CD14-positive monocyte (primary cell): ENCODE results near the gene DLGAP1. TPM values are rescaled to one million over a fixed set of nuclear protein-coding genes. Genes with fewer than 3 reads are reported as not detected.
"Not testable (repeated sequence)": the region's sequence is repeated elsewhere in the genome, so short reads cannot be mapped to it uniquely, and the experiment has no call there.

ENCODE experiments used
- DNase-seq, 3 donors: peaks; one replicate each; pipeline ENCODE4 v3.0.0-alpha.2; 2011 to 2022
- H2AFZ ChIP-seq: 2 replicates; pipeline ENCODE4 v1.6.0; 2012; ENCODE audit warnings: mild to moderate bottlenecking, low read depth, low read length, inconsistent platforms; ENCODE audit not compliant: insufficient read depth, poor library complexity, severe bottlenecking
- H3K27ac ChIP-seq, 2 donors: 1 replicate in 1 of 2; 2 replicates in 1 of 2; pipeline ENCODE4 v1.5.1; 2012 to 2013; ENCODE audit warnings: low read length in 2 of 2, control low read depth in 1 of 2, inconsistent platforms in 1 of 2, low read depth in 1 of 2, mild to moderate bottlenecking in 1 of 2
- H3K27me3 ChIP-seq, 2 donors: one replicate each; pipeline versions ENCODE4 v1.6.0 to v1.6.1; 2011 to 2013; ENCODE audit warnings: low read length in 2 of 2; ENCODE audit not compliant: control insufficient read depth in 2 of 2, insufficient read depth in 2 of 2
- H3K36me3 ChIP-seq, 2 donors: replicated peaks in 1 of 2; 1 replicate in 1 of 2; 2 replicates in 1 of 2; pipeline versions ENCODE4 v1.5.1 to v1.6.1; 2012 to 2013; ENCODE audit warnings: low read length in 2 of 2, control low read depth in 1 of 2, inconsistent platforms in 1 of 2, mild to moderate bottlenecking in 1 of 2; ENCODE audit not compliant: insufficient read depth in 2 of 2, control insufficient read depth in 1 of 2
- H3K4me1 ChIP-seq, 2 donors: 1 replicate in 1 of 2; 2 replicates in 1 of 2; pipeline versions ENCODE4 v1.5.1 to v1.6.1; 2012 to 2013; ENCODE audit warnings: low read length in 2 of 2, control low read depth in 1 of 2, inconsistent platforms in 1 of 2, mild to moderate bottlenecking in 1 of 2, moderate library complexity in 1 of 2; ENCODE audit not compliant: insufficient read depth in 2 of 2, control insufficient read depth in 1 of 2
- H3K4me2 ChIP-seq: replicated peaks from 2 replicates; pipeline ENCODE3; 2012; ENCODE audit warnings: low read length, moderate library complexity, mild to moderate bottlenecking; ENCODE audit not compliant: poor library complexity, severe bottlenecking; ENCODE audit errors: extremely low read depth
- H3K4me3 ChIP-seq, 3 experiments: fragments of 200-600 bp in 1 of 3; sonication (generic) in 1 of 3; replicated peaks in 1 of 3; 1 replicate in 2 of 3; 2 replicates in 1 of 3; pipeline ENCODE4 v1.5.1; 2011 to 2013; ENCODE audit warnings: low read length in 3 of 3, mild to moderate bottlenecking in 3 of 3, control low read depth in 2 of 3, low read depth in 2 of 3, inconsistent platforms in 1 of 3, moderate library complexity in 1 of 3
- H3K79me2 ChIP-seq: 2 replicates; pipeline ENCODE4 v1.6.0; 2012; ENCODE audit warnings: mild to moderate bottlenecking, control low read depth, inconsistent platforms, low read length, moderate library complexity; ENCODE audit not compliant: insufficient read depth
- H3K9ac ChIP-seq: 2 replicates; pipeline ENCODE4 v1.6.0; 2017; ENCODE audit warnings: low read length, mild to moderate bottlenecking; ENCODE audit not compliant: insufficient read depth, poor library complexity, severe bottlenecking
- H3K9me3 ChIP-seq, 2 donors: replicated peaks in 1 of 2; 1 replicate in 1 of 2; 2 replicates in 1 of 2; pipeline versions ENCODE4 v1.5.1 to v1.6.1; 2012 to 2013; ENCODE audit warnings: low read length in 2 of 2, control low read depth in 1 of 2; ENCODE audit not compliant: control insufficient read depth in 1 of 2, insufficient read depth in 1 of 2
- H4K20me1 ChIP-seq: 2 replicates; pipeline ENCODE4 v1.6.0; 2012; ENCODE audit warnings: mild to moderate bottlenecking, low read length, control low read depth, moderate library complexity; ENCODE audit not compliant: insufficient read depth
- H3K27ac Mint-ChIP-seq, 7 donors: one replicate each; pipeline ENCODE4 v1.8.0; 2020; ENCODE audit warnings: mild to moderate bottlenecking in 7 of 7, mixed read lengths in 7 of 7, moderate library complexity in 6 of 7, inconsistent platforms in 2 of 7
- H3K27me3 Mint-ChIP-seq, 3 donors: one replicate each; pipeline ENCODE4 v1.8.0; 2021 to 2022; ENCODE audit warnings: low read depth in 3 of 3, mild to moderate bottlenecking in 3 of 3, mixed read lengths in 3 of 3, moderate library complexity in 3 of 3, inconsistent platforms in 1 of 3
- H3K36me3 Mint-ChIP-seq, 2 donors: one replicate each; pipeline ENCODE4 v1.8.0; 2020; ENCODE audit warnings: mixed read lengths in 2 of 2, inconsistent platforms in 1 of 2, mild to moderate bottlenecking in 1 of 2
- H3K4me1 Mint-ChIP-seq: one replicate; pipeline ENCODE4 v1.8.0; 2020; ENCODE audit warnings: mild to moderate bottlenecking, mixed read lengths
- H3K4me3 Mint-ChIP-seq, 2 donors: one replicate each; pipeline ENCODE4 v1.8.0; 2020; ENCODE audit warnings: mild to moderate bottlenecking in 2 of 2, mixed read lengths in 2 of 2, moderate library complexity in 1 of 2
- H3K9me3 Mint-ChIP-seq, 7 donors: one replicate each; pipeline ENCODE4 v1.8.0; 2020 to 2022; ENCODE audit warnings: mixed read lengths in 7 of 7, mild to moderate bottlenecking in 6 of 7, moderate library complexity in 6 of 7, inconsistent platforms in 2 of 7
- WGBS: methylation state at CpG from one replicate; pipeline ENCODE4 v1.1.5; 2013; ENCODE audit warnings: missing lambda C conversion rate; ENCODE audit not compliant: insufficient coverage; 5-methylcytosine and 5-hydroxymethylcytosine counted together
- intact Hi-C, 2 donors: fragments of 100-400 bp; cut with micrococcal nuclease; formaldehyde crosslinking; loops; one replicate each; pipeline versions ENCODE4 v1.15.0 to v1.15.1; 2023
- polyA plus RNA-seq, 3 donors: library from polyadenylated mRNA; depleted of rRNA in 1 of 3; unstranded in 2 of 3; stranded (reverse) in 1 of 3; fragments of 300-500 nt in 2 of 3; fragments of >200 nt in 1 of 3; fragmentation: Illumina TruSeq in 2 of 3; gene quantifications; 1 replicate in 2 of 3; 2 replicates in 1 of 3; pipeline ENCODE4 v1.2.3, GENCODE V29; 2012 to 2021
- TF ChIP-seq, protein P1 (sequence below): fragments of 200-600 bp; IDR thresholded peaks from one replicate; pipeline ENCODE4 v1.8.0; 2022; ENCODE audit warnings: antibody characterized with exemption, mild to moderate bottlenecking

DLGAP1 gene
- polyA plus RNA-seq, 3 donors, result 0.09 to 0.42 TPM; not detected in 1

DNA sequence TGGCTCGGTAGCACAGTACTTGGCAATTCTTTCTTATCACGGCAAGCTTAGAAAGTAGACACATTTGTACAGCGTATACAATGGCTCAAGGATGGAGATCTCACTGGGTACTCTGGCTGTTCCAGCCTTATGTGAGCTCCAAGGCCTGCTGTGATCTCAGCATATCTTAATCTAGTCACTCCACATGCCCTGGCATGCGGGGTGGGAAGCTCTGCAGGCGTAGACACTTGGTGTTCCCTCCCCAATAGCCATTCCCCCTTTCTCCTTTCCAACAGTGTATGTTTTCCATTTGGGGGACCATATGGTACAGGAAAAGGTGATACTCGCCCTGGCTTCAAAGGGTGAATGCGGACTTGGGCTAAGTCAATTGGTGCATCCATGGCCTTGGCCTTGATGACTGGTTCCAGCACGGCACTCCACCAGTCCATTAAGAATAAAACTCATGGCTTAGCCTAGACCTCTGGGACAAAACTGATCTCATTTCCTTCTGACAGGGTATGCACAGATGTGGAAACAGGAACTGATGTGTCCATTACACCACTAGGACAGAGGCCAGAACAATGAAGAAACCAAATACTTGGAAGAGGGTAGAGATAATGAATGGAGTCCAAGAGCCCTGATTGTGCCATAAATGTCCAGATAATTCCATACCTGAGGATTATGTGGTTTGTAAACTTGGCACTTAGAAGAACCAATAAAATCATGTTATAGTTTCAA, 976.7 kb downstream of the DLGAP1 start:
- whole genome bisulfite sequencing, result 91% methylated on average over 5 of the region's 8 CpGs
- Histone ChIP-seq H3K4me3 (no peak overlapping the region), H3K27me3 (no peaks in the 10 kb centered on the region), H2AFZ (no peak overlapping the region), H3K4me2 (no peak overlapping the region), H4K20me1 (no peaks in the 10 kb centered on the region), H3K36me3 (no peaks in the 10 kb centered on the region), H3K79me2 (no peaks in the 10 kb centered on the region), H3K4me1 (peaks cover 0 to 4% of the 10 kb centered on the region in 2 donors), H3K27ac (no peak overlapping the region), H3K9ac (no peak overlapping the region), H3K9me3 (no peaks in the 10 kb centered on the region)
- peaks cover 0 to 2% (median 2%) of the 10 kb centered on the region in 3 donors for H3K27me3 Mint-ChIP-seq
- DNase-seq, result no peak
- TF ChIP-seq, protein P1, sequence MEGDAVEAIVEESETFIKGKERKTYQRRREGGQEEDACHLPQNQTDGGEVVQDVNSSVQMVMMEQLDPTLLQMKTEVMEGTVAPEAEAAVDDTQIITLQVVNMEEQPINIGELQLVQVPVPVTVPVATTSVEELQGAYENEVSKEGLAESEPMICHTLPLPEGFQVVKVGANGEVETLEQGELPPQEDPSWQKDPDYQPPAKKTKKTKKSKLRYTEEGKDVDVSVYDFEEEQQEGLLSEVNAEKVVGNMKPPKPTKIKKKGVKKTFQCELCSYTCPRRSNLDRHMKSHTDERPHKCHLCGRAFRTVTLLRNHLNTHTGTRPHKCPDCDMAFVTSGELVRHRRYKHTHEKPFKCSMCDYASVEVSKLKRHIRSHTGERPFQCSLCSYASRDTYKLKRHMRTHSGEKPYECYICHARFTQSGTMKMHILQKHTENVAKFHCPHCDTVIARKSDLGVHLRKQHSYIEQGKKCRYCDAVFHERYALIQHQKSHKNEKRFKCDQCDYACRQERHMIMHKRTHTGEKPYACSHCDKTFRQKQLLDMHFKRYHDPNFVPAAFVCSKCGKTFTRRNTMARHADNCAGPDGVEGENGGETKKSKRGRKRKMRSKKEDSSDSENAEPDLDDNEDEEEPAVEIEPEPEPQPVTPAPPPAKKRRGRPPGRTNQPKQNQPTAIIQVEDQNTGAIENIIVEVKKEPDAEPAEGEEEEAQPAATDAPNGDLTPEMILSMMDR, result no peak
- H3K4me1 Mint-ChIP-seq, result peaks cover 5% of the 10 kb centered on the region
- intact Hi-C loops, result no loop called here
- peaks cover 0 to 10% (median 2%) of the 10 kb centered on the region in 7 donors for H3K9me3 Mint-ChIP-seq
- no peak overlapping the region for H3K4me3 Mint-ChIP-seq
- no peak overlapping the region for H3K27ac Mint-ChIP-seq
- no peaks in the 10 kb centered on the region for H3K36me3 Mint-ChIP-seq

- Mint-ChIP-seq H3K4me3 (no peak overlapping the region), H3K27me3 (peaks cover 0 to 4% (median 1%) of the 10 kb centered on the region in 3 donors), H3K4me1 (peaks cover 4% of the 10 kb centered on the region), H3K36me3 (no peaks in the 10 kb centered on the region), H3K27ac (no peak overlapping the region), H3K9me3 (peaks cover 0 to 10% (median 2%) of the 10 kb centered on the region in 7 donors)
- Histone ChIP-seq H3K36me3 (no peaks in the 10 kb centered on the region), H4K20me1 (no peaks in the 10 kb centered on the region), H3K4me3 (no peak overlapping the region), H3K9ac (no peak overlapping the region), H3K4me2 (no peak overlapping the region), H3K79me2 (no peaks in the 10 kb centered on the region), H2AFZ (no peak overlapping the region), H3K27me3 (no peaks in the 10 kb centered on the region), H3K4me1 (no peaks in the 10 kb centered on the region), H3K9me3 (no peaks in the 10 kb centered on the region), H3K27ac (no peak overlapping the region)
- TF ChIP-seq, protein P1, result no peak
- DNase-seq, result no peak
- 97% methylated on average over 11 of the region's 18 CpGs for WGBS
- intact Hi-C loops, result no loop called here
Observed at GRCh38 chr18:3472681-3473544, 982.2 kb downstream of the DLGAP1 start.

GRCh38 chr18:3472121-3472520, 983.0 kb downstream of the DLGAP1 start:
- H3K4me1 ChIP-seq, result not testable (repeated sequence)

More at GRCh38 chr18:3472121-3472520, 983.0 kb downstream of the DLGAP1 start:
- H4K20me1 ChIP-seq, H3K4me1 Mint-ChIP-seq, H3K27ac Mint-ChIP-seq, DNase-seq, H3K27me3 ChIP-seq, H3K27me3 Mint-ChIP-seq, H3K36me3 Mint-ChIP-seq, intact Hi-C loops, H3K9me3 ChIP-seq, H3K27ac ChIP-seq, H3K4me2 ChIP-seq, H3K36me3 ChIP-seq, H3K4me3 Mint-ChIP-seq, H3K4me3 ChIP-seq, H3K79me2 ChIP-seq, H3K9me3 Mint-ChIP-seq, H3K9ac ChIP-seq, H2AFZ ChIP-seq: not testable (repeated sequence)
- WGBS, result no CpG with 5 or more reads among the region's 3 CpGs
